ENCODE measurements around the gene ITGB8.

Gene ITGB8

DNA sequence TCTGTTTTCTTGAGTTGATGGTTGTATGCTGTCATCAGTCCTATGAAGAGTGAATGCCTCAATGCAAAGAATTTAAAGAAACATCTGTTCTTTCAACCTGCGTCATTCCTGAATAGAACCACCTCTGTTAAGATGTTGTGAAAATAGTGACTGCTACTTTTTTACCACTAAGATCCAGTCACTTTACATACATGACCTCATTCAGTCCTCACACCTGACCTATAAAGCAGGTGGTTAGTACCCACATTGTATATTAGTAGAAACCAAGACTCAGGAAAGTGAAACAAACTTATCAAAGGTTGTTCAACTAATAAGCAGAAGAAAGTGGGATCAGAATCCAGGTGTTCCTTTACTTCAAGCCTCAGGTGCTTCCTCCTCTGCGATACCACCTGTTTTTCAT is 64.8 kb downstream of the ITGB8 start:
- no peak for TF ChIP-seq CTCF (conservative IDR thresholded peaks at IDR 0.05; ENCODE audit: control insufficient read depth, insufficient read depth, low read depth, low read length)
- no peak for DNase-seq (ENCODE audit: low read depth)
- H3K4me3 ChIP-seq (ENCODE audit: control insufficient read depth, low read depth, low read length) = no peak overlapping the region

GRCh38 chr7:20399521-20399920 is 68.8 kb downstream of the ITGB8 start:
- no peak for DNase-seq (ENCODE audit: low read depth)
- no peak overlapping the region for H3K4me3 ChIP-seq (ENCODE audit: control insufficient read depth, low read depth, low read length)
- no peak for TF ChIP-seq CTCF (conservative IDR thresholded peaks at IDR 0.05; ENCODE audit: control insufficient read depth, insufficient read depth, low read depth, low read length)

GRCh38 chr7:20401861-20402746 is 71.4 kb downstream of the ITGB8 start:
- DNase-seq (ENCODE audit: low read depth) = no peak
- no peak overlapping the region for H3K4me3 ChIP-seq (ENCODE audit: control insufficient read depth, low read depth, low read length)
- no peak for TF ChIP-seq CTCF (conservative IDR thresholded peaks at IDR 0.05; ENCODE audit: control insufficient read depth, insufficient read depth, low read depth, low read length)

GRCh38 chr7:20402747-20403230 is 72.1 kb downstream of the ITGB8 start:
- TF ChIP-seq CTCF (conservative IDR thresholded peaks at IDR 0.05; ENCODE audit: control insufficient read depth, insufficient read depth, low read depth, low read length) = peak; percentile 51
- H3K4me3 ChIP-seq (ENCODE audit: control insufficient read depth, low read depth, low read length) = no peak overlapping the region
- peak; percentile 23 for DNase-seq (ENCODE audit: low read depth)

DNA sequence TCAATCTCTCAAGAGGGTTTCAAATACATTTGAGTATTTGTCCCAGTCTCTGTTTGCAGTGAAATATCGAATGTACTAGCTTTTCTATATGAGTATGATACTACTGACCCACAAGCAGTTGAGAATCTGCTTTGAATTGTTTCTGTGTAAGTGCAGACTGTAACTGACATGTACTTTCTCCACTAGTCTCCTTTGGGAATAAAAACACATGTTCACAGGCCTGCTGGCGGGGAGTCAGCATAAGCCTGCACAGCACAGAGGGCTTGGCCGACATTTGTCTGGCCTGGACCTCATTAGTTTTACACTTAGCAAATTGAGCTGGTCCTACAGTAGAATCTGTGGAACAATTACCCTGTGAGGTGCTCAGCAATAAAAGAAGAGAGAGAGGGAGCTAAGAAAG is 72.6 kb downstream of the ITGB8 start:
- H3K4me3 ChIP-seq (ENCODE audit: control insufficient read depth, low read depth, low read length) = no peak overlapping the region
- peak; percentile 66 for DNase-seq (ENCODE audit: low read depth)
- TF ChIP-seq CTCF (conservative IDR thresholded peaks at IDR 0.05; ENCODE audit: control insufficient read depth, insufficient read depth, low read depth, low read length) = no peak

- TF ChIP-seq CTCF (conservative IDR thresholded peaks at IDR 0.05; ENCODE audit: control insufficient read depth, insufficient read depth, low read depth, low read length) = no peak
Observed at GRCh38 chr7:20404320-20404719, 73.6 kb downstream of the ITGB8 start.

More at GRCh38 chr7:20404320-20404719, 73.6 kb downstream of the ITGB8 start:
- DNase-seq (ENCODE audit: low read depth) = no peak
- H3K4me3 ChIP-seq (ENCODE audit: control insufficient read depth, low read depth, low read length) = no peak overlapping the region

All from fibroblast of mammary gland (primary cell).